ENCODE results near the gene UBN1.
A peak's percentile ranks its signal among the peaks of the same experiment; 100 is the strongest.

The UBN1 gene, protein sequence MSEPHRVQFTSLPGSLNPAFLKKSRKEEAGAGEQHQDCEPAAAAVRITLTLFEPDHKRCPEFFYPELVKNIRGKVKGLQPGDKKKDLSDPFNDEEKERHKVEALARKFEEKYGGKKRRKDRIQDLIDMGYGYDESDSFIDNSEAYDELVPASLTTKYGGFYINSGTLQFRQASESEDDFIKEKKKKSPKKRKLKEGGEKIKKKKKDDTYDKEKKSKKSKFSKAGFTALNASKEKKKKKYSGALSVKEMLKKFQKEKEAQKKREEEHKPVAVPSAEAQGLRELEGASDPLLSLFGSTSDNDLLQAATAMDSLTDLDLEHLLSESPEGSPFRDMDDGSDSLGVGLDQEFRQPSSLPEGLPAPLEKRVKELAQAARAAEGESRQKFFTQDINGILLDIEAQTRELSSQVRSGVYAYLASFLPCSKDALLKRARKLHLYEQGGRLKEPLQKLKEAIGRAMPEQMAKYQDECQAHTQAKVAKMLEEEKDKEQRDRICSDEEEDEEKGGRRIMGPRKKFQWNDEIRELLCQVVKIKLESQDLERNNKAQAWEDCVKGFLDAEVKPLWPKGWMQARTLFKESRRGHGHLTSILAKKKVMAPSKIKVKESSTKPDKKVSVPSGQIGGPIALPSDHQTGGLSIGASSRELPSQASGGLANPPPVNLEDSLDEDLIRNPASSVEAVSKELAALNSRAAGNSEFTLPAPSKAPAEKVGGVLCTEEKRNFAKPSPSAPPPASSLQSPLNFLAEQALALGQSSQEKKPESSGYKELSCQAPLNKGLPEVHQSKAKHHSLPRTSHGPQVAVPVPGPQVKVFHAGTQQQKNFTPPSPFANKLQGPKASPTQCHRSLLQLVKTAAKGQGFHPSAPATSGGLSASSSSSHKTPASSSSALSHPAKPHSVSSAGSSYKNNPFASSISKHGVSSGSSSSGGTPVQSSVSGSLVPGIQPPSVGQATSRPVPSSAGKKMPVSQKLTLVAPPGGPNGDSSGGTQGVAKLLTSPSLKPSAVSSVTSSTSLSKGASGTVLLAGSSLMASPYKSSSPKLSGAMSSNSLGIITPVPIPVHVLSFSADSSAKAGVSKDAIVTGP (N-terminal part only)

DNA sequence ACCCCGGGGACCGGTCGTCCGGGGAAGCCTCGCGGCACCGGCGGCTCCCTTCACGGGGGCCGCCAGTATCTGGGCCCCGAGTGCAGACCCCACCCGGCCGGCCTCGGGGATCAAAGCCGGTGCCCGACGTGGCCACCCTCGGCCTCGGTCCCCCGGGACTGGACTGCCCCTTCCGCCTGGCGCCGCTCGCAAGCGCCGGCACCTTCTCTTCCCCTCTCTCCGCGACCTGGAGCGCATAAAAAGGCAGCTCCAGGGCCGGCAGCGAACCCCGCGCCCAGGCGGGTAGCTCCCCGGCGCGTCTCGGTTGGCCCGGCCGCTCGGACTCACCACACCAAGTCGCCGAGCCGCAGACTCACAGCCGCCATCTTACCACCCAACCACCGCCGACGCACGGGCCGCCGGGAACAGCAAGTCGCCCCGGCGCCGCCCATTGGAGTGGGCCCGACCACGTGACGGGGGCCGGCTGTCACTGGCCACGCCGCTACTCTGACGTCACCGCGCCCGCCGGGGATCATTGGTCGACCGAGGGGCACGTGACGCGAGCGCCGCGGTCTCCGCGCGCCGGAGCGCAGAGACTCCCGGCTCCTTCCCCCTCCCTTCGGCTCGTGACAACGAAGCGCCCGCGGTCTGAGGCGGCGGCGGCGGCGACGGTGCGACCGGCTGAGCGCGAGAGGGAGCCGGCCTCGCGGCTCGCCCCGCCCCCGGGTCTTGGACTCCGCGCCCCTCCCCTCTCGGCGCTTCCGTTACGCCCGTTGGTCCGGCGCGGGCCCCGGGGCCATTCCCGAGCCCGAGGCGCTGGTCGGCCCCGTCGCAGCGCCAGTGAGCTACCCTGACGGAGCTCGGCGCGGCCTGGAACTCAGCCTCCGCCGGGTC lies at the start of gene UBN1, which contains the start of gene GLYR1:
Gene UBN1, plus strand, starts transcription at position 581 of the 873 bp plus-strand sequence. CDS start 5,437 bp downstream, outside the sequence.
Gene GLYR1, minus strand, starts transcription at position 388 of the 873 bp plus-strand sequence. Its CDS starts 23 bp downstream, at position 365.
- in situ Hi-C loops (cut with HindIII; ENCODE audit: low pct_unique_long_range_greater_than_20kb, low sequenced_read_pairs): no loop called here
- no peak for TF ChIP-seq JUND (IDR thresholded peaks at IDR 0.05; ENCODE audit: low read depth)
- DNase-seq (ENCODE audit: low read depth in 1 of 2, low spot score in 1 of 2): peak; percentile 95 to 98

DNA sequence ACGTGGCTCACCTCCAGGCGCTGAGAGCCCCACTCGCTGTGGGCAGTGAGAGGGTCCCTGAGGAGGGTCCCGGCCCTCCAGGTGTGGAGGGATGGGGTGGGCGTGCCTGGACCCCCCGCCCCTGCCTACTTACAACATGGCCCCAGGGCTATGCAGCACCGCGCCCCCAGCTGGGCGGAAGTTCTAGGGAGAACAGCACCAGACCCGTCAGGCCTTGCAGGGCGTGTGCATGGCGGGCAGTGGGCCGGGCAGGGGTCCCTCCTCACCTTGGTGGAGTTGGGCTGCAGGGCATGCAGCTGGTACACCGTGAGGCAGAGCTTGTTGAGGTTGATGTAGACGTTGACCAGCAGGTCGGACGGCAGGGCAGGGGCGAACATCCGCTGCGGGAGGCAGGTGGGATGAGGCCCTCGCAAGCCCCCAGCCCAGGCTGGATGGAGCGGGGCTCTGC lies 49.5 kb upstream of the UBN1 start:
- TF ChIP-seq JUND (IDR thresholded peaks at IDR 0.05; ENCODE audit: low read depth): no peak
- no peak for DNase-seq (ENCODE audit: low read depth in 1 of 2, low spot score in 1 of 2)
- in situ Hi-C loops (cut with HindIII; ENCODE audit: low pct_unique_long_range_greater_than_20kb, low sequenced_read_pairs): no loop called here

- in situ Hi-C loops (cut with HindIII; ENCODE audit: low pct_unique_long_range_greater_than_20kb, low sequenced_read_pairs): no loop called here
- no peak for TF ChIP-seq JUND (IDR thresholded peaks at IDR 0.05; ENCODE audit: low read depth)
- DNase-seq (ENCODE audit: low read depth in 1 of 2, low spot score in 1 of 2): no peak
Measured at GRCh38 chr16:4798456-4798855, 48.8 kb upstream of the UBN1 start.

GRCh38 chr16:4799171-4799855 lies 48.0 kb upstream of the UBN1 start:
- TF ChIP-seq JUND (IDR thresholded peaks at IDR 0.05; ENCODE audit: low read depth): no peak
- in situ Hi-C loops (cut with HindIII; ENCODE audit: low pct_unique_long_range_greater_than_20kb, low sequenced_read_pairs): no loop called here
- no peak for DNase-seq (ENCODE audit: low read depth in 1 of 2, low spot score in 1 of 2)

DNA sequence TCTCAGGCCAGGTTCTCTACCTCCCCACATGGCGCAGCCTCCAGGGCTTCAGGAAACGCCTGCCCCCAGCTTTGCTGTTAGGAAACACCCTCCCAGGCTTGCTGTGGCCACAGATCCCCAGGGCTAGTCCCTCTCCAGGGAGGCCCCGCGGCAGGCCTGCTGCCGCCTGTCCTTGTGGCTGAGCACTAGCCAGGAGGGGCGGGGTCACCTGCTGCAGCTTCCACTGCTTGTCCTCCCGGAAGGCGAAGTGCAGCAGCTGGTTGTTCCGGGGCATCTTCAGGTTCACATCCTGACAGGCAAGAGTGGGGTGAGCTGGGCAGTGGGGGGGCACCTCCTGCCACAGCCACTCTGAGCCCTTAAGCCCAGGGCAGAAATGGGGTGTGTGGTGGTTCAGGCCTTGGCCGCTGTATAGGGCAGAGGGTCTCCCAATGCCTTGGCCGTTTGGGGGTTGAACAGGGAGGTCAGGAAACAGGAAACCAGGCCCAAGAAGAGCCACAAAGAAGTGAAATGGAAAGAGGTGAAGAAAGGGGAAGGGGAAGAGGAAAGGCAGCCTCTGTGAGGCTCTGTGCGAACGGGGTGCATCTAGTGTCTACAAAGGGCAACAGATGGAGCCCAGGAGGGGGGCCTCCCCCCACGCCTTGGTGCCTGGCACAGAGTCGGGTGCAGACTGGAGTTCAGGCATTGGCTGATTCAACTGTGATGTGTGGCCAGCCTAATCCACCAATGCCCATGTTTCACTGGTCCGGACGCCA lies 46.8 kb upstream of the UBN1 start:
- DNase-seq (ENCODE audit: low read depth in 1 of 2, low spot score in 1 of 2): peak in 1 of 2 experiments; percentile 39
- in situ Hi-C loops (cut with HindIII; ENCODE audit: low pct_unique_long_range_greater_than_20kb, low sequenced_read_pairs): no loop called here

DNA sequence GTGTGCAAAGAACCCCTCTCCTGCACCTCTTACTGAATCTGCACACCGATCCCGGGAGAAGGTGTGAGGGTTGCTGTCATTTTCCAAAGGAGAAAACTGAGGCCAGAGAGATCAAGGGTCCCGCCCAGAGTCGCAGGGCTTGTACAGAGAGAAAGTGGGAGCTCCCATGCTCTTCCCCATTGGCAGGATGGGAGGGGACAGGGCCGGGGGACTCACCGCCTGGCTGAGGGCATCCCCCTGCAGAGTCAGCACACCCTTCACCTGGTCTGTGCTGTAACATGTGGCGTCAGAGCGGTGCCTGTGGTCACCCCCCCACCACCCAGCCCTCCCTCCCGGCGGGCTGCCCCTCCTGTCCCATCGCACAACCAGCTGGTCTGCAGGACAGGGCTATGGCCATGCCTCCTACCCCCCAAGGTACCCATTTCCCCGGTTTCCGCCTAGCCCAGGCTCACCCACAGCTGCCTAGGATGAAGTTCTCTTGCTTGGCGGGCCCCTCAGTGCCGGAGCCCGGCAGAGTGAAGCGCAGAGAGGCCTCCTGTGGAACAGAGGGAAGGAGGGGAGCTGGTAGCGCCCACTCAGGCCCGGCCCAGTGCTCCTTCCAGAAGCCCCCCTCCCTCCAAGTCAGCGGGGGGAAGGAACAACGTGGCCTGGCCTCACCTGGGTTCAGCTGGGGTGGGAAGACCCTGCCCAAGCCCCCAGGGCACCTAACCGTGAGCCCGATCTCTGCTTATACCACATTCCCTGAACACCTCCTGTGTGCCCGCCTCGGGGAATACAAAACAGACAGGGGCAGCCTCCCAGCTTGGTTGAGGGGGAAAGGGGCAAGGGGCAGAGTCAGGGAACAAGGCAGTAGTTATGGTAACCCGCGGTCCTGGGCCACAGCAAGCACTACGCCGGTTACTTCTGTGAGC lies 46.0 kb upstream of the UBN1 start:
- no peak for DNase-seq (ENCODE audit: low read depth in 1 of 2, low spot score in 1 of 2)
- TF ChIP-seq JUND (IDR thresholded peaks at IDR 0.05; ENCODE audit: low read depth): no peak
- in situ Hi-C loops (cut with HindIII; ENCODE audit: low pct_unique_long_range_greater_than_20kb, low sequenced_read_pairs): no loop called here

More for the DNA sequence above, 46.8 kb upstream of the UBN1 start:
- TF ChIP-seq JUND (IDR thresholded peaks at IDR 0.05; ENCODE audit: low read depth): no peak

DNA sequence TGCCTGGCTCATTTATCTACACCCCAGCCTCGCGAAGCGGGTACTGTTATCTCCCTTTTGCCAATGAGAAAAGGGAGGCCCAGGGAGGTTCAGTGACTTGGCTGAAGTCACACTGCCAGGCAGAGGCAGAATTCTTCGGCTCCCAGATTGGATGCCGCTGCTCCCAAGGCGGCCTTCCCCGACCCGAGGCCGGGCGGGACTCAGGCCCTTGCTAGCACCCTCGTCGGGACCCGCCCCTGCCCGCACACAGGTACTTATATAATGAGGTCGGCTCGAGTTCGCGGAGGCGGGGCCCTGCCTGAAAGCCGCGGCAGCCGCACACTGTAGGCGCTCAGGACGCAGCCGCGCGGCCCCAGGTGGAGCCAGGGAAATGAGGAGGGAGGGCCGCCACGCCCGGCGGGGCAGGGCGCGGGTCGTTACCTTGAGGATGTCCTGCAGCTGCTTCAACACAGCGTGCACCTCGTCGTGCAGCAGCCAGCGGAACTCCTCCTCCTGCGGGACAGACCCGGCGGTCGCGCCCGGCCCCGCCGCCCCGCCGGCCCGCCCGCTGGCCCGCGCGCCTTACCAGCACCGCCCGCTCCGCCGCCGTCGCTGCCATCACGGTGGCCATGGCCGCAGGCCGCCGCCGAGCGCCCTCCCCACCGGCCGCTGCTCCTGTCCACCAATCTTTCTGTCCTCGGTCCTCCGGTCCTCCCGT lies 45.2 kb upstream of the UBN1 start, which contains the start of gene ROGDI:
Gene ROGDI, minus strand, starts transcription at position 672 of the 697 bp plus-strand sequence. Its CDS starts 62 bp downstream, at position 610.
- TF ChIP-seq JUND (IDR thresholded peaks at IDR 0.05; ENCODE audit: low read depth): no peak
- in situ Hi-C loops (cut with HindIII; ENCODE audit: low pct_unique_long_range_greater_than_20kb, low sequenced_read_pairs): no loop called here
- DNase-seq (ENCODE audit: low read depth in 1 of 2, low spot score in 1 of 2): peak; percentile 83 to 96

- in situ Hi-C loops (cut with HindIII; ENCODE audit: low pct_unique_long_range_greater_than_20kb, low sequenced_read_pairs): no loop called here
- no peak for TF ChIP-seq JUND (IDR thresholded peaks at IDR 0.05; ENCODE audit: low read depth)
Measured at GRCh38 chr16:4802659-4803287, 44.5 kb upstream of the UBN1 start.

GRCh38 chr16:4803401-4803844 lies 43.9 kb upstream of the UBN1 start:
- in situ Hi-C loops (cut with HindIII; ENCODE audit: low pct_unique_long_range_greater_than_20kb, low sequenced_read_pairs): no loop called here
- no peak for TF ChIP-seq JUND (IDR thresholded peaks at IDR 0.05; ENCODE audit: low read depth)
- DNase-seq (ENCODE audit: low read depth in 1 of 2, low spot score in 1 of 2): no peak

More at GRCh38 chr16:4802659-4803287, 44.5 kb upstream of the UBN1 start:
- DNase-seq (ENCODE audit: low read depth in 1 of 2, low spot score in 1 of 2): peak; percentile 96
